GM10847 (cell line): ENCODE measurements around the gene ACTR1B.

ENCODE experiments used
- POLR2A ChIP-seq: IDR thresholded peaks from 2 replicates; pipeline ENCODE4 v1.6.1; 2011; ENCODE audit not compliant: insufficient read length; ENCODE audit errors: extremely low read depth

The ACTR1B gene

GRCh38 chr2:97663626-97663961 is 250 bp downstream of the ACTR1B start:
- TF ChIP-seq POLR2A = no peak

- no peak for TF ChIP-seq POLR2A
Measured at GRCh38 chr2:97662895-97663625, 784 bp downstream of the ACTR1B start.

- TF ChIP-seq POLR2A = no peak
Measured at GRCh38 chr2:97662386-97662894, 1.4 kb downstream of the ACTR1B start.

GRCh38 chr2:97661927-97662326 is 1.9 kb downstream of the ACTR1B start:
- TF ChIP-seq POLR2A = no peak

GRCh38 chr2:97660775-97661389 is 3.0 kb downstream of the ACTR1B start:
- TF ChIP-seq POLR2A = no peak

- TF ChIP-seq POLR2A = no peak
Measured at GRCh38 chr2:97660044-97660774, 3.6 kb downstream of the ACTR1B start.

- no peak for TF ChIP-seq POLR2A
Measured at GRCh38 chr2:97659256-97660043, 4.4 kb downstream of the ACTR1B start.

GRCh38 chr2:97658691-97659157 is 5.1 kb downstream of the ACTR1B start:
- TF ChIP-seq POLR2A = no peak

- no peak for TF ChIP-seq POLR2A
Measured at GRCh38 chr2:97657986-97658690, 5.7 kb downstream of the ACTR1B start.

GRCh38 chr2:97656905-97657587 is 6.8 kb downstream of the ACTR1B start:
- TF ChIP-seq POLR2A = no peak

GRCh38 chr2:97656129-97656755 is 7.6 kb downstream of the ACTR1B start:
- TF ChIP-seq POLR2A = no peak

- no peak for TF ChIP-seq POLR2A
Measured at GRCh38 chr2:97654791-97655190, 9.1 kb downstream of the ACTR1B start.

GRCh38 chr2:97654309-97654708 is 9.5 kb downstream of the ACTR1B start:
- no peak for TF ChIP-seq POLR2A

- TF ChIP-seq POLR2A = no peak
Measured at GRCh38 chr2:97653874-97654273, 10.0 kb downstream of the ACTR1B start.
